ENCODE results near the gene FBXL7. TPM values are rescaled to one million over a fixed set of nuclear protein-coding genes. Genes with fewer than 3 reads are reported as not detected.

FBXL7 gene
- total RNA-seq, 2 experiments from 2014 or later = not detected

- POLR2A ChIA-PET = no interaction called here
- Histone ChIP-seq H3K4me1 (ENCODE audit: insufficient read depth, low read length) (no peaks in the 10 kb centered on the region), H3K27me3 (ENCODE audit: control insufficient read depth in 1 of 2, insufficient read depth in 2 of 2, low read length in 2 of 2) (no peaks in the 10 kb centered on the region), H3K4me3 (ENCODE audit: low read length) (no peak overlapping the region), H3K36me3 (ENCODE audit: insufficient read depth, low read length) (no peaks in the 10 kb centered on the region), H3K27ac (ENCODE audit: low read depth in 1 of 2, low read length in 2 of 2) (no peak overlapping the region), H3K9me3 (ENCODE audit: control insufficient read depth in 1 of 2, insufficient read depth in 1 of 2, low read length in 2 of 2) (peaks cover 0 to 13% of the 10 kb centered on the region in 2 experiments)
- TF ChIP-seq CTCF (IDR thresholded peaks at IDR 0.05) = no peak
- ATAC-seq (ENCODE audit: poor library complexity) = no peak
- Mint-ChIP-seq H3K27ac (no peak overlapping the region), H3K4me3 (no peak overlapping the region), H3K4me1 (ENCODE audit: low read depth) (no peaks in the 10 kb centered on the region), H3K36me3 (ENCODE audit: low read depth) (no peaks in the 10 kb centered on the region), H3K9me3 (peaks cover 4% of the 10 kb centered on the region), H3K27me3 (no peaks in the 10 kb centered on the region)
- intact Hi-C loops (cut with DNase I, micrococcal nuclease) = no loop called here
- CTCF ChIA-PET = no interaction called here
- no peak for DNase-seq
Measured at GRCh38 chr5:15899481-15899880, 399.5 kb downstream of the FBXL7 start.

GRCh38 chr5:15901151-15901550 lies 401.2 kb downstream of the FBXL7 start:
- POLR2A ChIA-PET = no interaction called here
- H3K4me1 Mint-ChIP-seq (ENCODE audit: low read depth) = no peaks in the 10 kb centered on the region
- no peaks in the 10 kb centered on the region for H3K36me3 Mint-ChIP-seq (ENCODE audit: low read depth)
- CTCF ChIA-PET = no interaction called here
- Histone ChIP-seq H3K27me3 (ENCODE audit: control insufficient read depth in 1 of 2, insufficient read depth in 2 of 2, low read length in 2 of 2) (no peaks in the 10 kb centered on the region), H3K27ac (ENCODE audit: low read depth in 1 of 2, low read length in 2 of 2) (no peak overlapping the region), H3K4me3 (ENCODE audit: low read length) (no peak overlapping the region), H3K9me3 (ENCODE audit: control insufficient read depth in 1 of 2, insufficient read depth in 1 of 2, low read length in 2 of 2) (peaks cover 0 to 5% of the 10 kb centered on the region in 2 experiments), H3K4me1 (ENCODE audit: insufficient read depth, low read length) (no peaks in the 10 kb centered on the region), H3K36me3 (ENCODE audit: insufficient read depth, low read length) (no peaks in the 10 kb centered on the region)
- no peak overlapping the region for H3K4me3 Mint-ChIP-seq
- no peak for TF ChIP-seq CTCF (IDR thresholded peaks at IDR 0.05)
- H3K27me3 Mint-ChIP-seq = no peaks in the 10 kb centered on the region
- intact Hi-C loops (cut with DNase I, micrococcal nuclease) = no loop called here
- ATAC-seq (ENCODE audit: poor library complexity) (no peak), DNase-seq (no peak)
- H3K27ac Mint-ChIP-seq = no peak overlapping the region
- H3K9me3 Mint-ChIP-seq = peaks cover 2% of the 10 kb centered on the region

GRCh38 chr5:15902066-15902465 lies 402.1 kb downstream of the FBXL7 start:
- TF ChIP-seq CTCF (IDR thresholded peaks at IDR 0.05) = no peak
- Mint-ChIP-seq H3K27ac (no peak overlapping the region), H3K36me3 (ENCODE audit: low read depth) (no peaks in the 10 kb centered on the region), H3K4me3 (no peak overlapping the region), H3K27me3 (no peaks in the 10 kb centered on the region), H3K4me1 (ENCODE audit: low read depth) (no peaks in the 10 kb centered on the region), H3K9me3 (peaks cover 2% of the 10 kb centered on the region)
- H3K4me1 ChIP-seq (ENCODE audit: insufficient read depth, low read length) = no peaks in the 10 kb centered on the region
- intact Hi-C loops (cut with DNase I, micrococcal nuclease) = no loop called here
- POLR2A ChIA-PET = no interaction called here
- H3K27ac ChIP-seq (ENCODE audit: low read depth in 1 of 2, low read length in 2 of 2) = no peak overlapping the region
- DNase-seq = no peak
- no peak for ATAC-seq (ENCODE audit: poor library complexity)
- H3K9me3 ChIP-seq (ENCODE audit: control insufficient read depth in 1 of 2, insufficient read depth in 1 of 2, low read length in 2 of 2) = peaks cover 0 to 5% of the 10 kb centered on the region in 2 experiments
- CTCF ChIA-PET = no interaction called here
- H3K4me3 ChIP-seq (ENCODE audit: low read length) = no peak overlapping the region
- H3K36me3 ChIP-seq (ENCODE audit: insufficient read depth, low read length) = no peaks in the 10 kb centered on the region
- H3K27me3 ChIP-seq (ENCODE audit: control insufficient read depth in 1 of 2, insufficient read depth in 2 of 2, low read length in 2 of 2) = no peaks in the 10 kb centered on the region
